ENCODE data around the gene SCAF11.

SCAF11 gene

GRCh38 chr12:45878630-45879255 is 111.6 kb downstream of the SCAF11 start:
- DNase-seq (ENCODE audit: low read depth) = no peak
- TF ChIP-seq, protein P1, sequence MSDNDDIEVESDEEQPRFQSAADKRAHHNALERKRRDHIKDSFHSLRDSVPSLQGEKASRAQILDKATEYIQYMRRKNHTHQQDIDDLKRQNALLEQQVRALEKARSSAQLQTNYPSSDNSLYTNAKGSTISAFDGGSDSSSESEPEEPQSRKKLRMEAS (IDR thresholded peaks at IDR 0.05; ENCODE audit: low read depth, low read length) = no peak
- no peak for TF ChIP-seq CTCF (IDR thresholded peaks at IDR 0.05; ENCODE audit: low read depth, low read length)
- TF ChIP-seq POLR2A (IDR thresholded peaks at IDR 0.05; ENCODE audit: extremely low read depth, insufficient read length) = no peak
- no peak for TF ChIP-seq MYC (IDR thresholded peaks at IDR 0.05; ENCODE audit: low read depth, low read length)
- no peak overlapping the region for H3K4me3 ChIP-seq (ENCODE audit: low read depth, low read length)

- H3K4me3 ChIP-seq (ENCODE audit: low read depth, low read length) = no peak overlapping the region
- TF ChIP-seq, protein P1 (IDR thresholded peaks at IDR 0.05; ENCODE audit: low read depth, low read length) = no peak
- TF ChIP-seq CTCF (IDR thresholded peaks at IDR 0.05; ENCODE audit: low read depth, low read length) (no peak), POLR2A (IDR thresholded peaks at IDR 0.05; ENCODE audit: extremely low read depth, insufficient read length) (no peak), MYC (IDR thresholded peaks at IDR 0.05; ENCODE audit: low read depth, low read length) (no peak)
- no peak for DNase-seq (ENCODE audit: low read depth)
Measured at GRCh38 chr12:45877069-45877468, 113.3 kb downstream of the SCAF11 start.

GRCh38 chr12:45872446-45872845 is 117.9 kb downstream of the SCAF11 start:
- H3K4me3 ChIP-seq (ENCODE audit: low read depth, low read length) = no peak overlapping the region
- DNase-seq (ENCODE audit: low read depth) = no peak
- TF ChIP-seq, protein P1 (IDR thresholded peaks at IDR 0.05; ENCODE audit: low read depth, low read length) = no peak
- TF ChIP-seq MYC (IDR thresholded peaks at IDR 0.05; ENCODE audit: low read depth, low read length) (no peak), POLR2A (IDR thresholded peaks at IDR 0.05; ENCODE audit: extremely low read depth, insufficient read length) (no peak), CTCF (IDR thresholded peaks at IDR 0.05; ENCODE audit: low read depth, low read length) (no peak)

Data from NB4 (cell line).